GM12874 (cell line): ENCODE data around the gene VPS37D.

ENCODE experiments used
- TF ChIP-seq, protein P1 (sequence below): IDR thresholded peaks from 2 replicates; pipeline ENCODE4 v1.5.1; 2011; ENCODE audit warnings: low read depth, mild to moderate bottlenecking, control low read depth, low read length, moderate library complexity; ENCODE audit not compliant: insufficient read depth

The VPS37D gene

DNA sequence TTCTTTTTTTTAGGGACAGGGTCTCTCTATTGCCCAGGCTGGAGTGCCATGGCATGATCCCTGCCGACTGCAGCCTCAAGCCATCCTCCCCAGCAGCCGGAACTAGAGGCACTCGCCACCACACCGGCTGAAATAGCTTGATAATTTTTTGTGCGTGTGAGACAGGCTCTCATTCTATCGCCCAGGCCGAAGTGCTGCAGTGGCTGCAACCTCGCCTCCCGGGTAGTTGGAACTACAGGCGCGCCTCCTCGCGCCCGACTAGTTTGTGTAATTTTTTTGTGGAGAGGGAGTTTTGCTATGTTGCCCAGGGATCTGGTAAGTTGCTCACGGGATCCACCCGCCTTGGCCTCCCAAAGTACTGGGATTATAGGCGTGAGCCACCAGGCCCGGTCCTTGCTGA lies 17.7 kb downstream of the VPS37D start:
- TF ChIP-seq, protein P1, sequence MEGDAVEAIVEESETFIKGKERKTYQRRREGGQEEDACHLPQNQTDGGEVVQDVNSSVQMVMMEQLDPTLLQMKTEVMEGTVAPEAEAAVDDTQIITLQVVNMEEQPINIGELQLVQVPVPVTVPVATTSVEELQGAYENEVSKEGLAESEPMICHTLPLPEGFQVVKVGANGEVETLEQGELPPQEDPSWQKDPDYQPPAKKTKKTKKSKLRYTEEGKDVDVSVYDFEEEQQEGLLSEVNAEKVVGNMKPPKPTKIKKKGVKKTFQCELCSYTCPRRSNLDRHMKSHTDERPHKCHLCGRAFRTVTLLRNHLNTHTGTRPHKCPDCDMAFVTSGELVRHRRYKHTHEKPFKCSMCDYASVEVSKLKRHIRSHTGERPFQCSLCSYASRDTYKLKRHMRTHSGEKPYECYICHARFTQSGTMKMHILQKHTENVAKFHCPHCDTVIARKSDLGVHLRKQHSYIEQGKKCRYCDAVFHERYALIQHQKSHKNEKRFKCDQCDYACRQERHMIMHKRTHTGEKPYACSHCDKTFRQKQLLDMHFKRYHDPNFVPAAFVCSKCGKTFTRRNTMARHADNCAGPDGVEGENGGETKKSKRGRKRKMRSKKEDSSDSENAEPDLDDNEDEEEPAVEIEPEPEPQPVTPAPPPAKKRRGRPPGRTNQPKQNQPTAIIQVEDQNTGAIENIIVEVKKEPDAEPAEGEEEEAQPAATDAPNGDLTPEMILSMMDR, result no peak

GRCh38 chr7:73688288-73688687 lies 20.7 kb downstream of the VPS37D start:
- TF ChIP-seq, protein P1, result no peak

DNA sequence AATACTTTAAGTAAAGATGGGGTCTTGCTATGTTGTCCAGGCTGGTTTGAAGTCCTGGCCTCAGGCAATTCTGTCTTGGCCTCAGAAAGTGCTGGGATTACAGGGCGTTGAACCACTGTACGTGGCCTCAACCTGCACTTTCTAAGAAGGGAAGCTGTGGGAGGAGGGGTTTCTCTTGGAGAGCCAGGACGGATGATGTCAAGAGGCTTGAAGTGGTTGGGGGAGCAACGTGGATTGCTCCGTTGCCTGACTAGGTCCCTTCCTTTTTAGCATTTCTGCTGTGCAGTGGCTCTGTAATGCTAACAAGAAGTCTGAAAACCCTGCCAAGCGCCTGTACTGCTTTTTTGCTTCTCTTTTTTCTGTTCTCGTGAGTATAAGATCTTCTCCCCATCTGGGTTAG lies 23.0 kb downstream of the VPS37D start:
- TF ChIP-seq, protein P1, result no peak

DNA sequence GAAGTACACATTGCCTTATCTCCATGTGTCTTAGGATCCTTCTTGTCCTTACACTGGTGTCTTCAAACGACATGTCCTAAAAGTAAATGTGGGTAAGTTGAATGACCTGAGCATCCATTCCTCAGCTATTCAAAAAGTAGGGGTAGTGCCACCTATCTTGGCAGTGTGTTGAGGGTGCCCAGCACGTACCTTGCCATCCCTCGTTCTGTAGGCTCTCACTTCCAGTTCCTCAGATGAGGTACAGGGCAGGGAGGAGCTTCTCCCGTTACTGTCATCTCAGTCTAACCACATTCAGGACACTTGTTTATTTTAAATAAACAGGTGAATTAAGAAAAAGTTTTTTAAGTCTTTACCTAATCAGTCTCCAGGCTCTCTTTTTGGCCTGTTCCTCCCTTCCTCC lies 28.7 kb downstream of the VPS37D start:
- TF ChIP-seq, protein P1, result no peak

DNA sequence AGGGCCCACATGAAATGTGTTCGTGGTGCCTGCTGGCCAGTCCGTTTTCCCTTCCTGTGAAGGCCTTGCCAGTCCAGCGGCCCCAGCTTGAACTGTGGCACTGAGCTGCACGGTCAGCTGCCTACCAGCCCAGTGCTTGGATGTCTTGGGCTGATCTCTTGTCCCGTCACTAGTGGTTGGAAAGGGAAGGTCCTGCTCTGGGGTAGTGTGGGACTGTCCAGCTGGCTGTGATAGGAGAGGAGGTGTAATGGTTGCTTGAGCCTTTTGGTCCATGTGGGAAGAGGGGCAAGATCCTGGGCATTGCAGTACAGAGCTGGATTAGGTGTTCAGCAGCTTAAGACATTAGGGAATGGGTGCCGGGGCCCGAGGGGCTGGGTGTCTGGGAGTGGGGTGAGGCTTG lies 30.8 kb downstream of the VPS37D start:
- TF ChIP-seq, protein P1, result no peak

- TF ChIP-seq, protein P1, result no peak
These were observed 31.9 kb downstream of the VPS37D start for GRCh38 chr7:73699370-73700068.

DNA sequence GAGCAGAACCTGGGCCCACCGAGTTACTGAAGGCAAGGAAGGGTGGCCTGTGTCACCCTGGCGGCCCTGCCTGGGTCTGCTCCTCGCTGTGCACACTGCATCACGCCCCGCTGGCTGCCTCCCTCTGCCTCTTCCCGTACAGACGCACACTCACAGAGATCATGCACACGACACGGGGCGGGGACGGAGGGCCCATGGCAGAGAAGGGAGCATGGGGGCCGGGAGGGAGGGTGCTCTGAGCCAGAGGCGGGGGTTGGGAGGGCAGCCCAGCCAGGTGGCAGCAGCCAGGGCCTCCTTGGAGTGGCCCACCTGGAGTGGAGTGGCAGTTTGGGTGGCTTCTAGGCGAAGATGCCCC lies 32.4 kb downstream of the VPS37D start:
- TF ChIP-seq, protein P1, result no peak
